B cell (primary cell): Measurements from ENCODE around the gene CASTOR2. TPM values are rescaled to one million over a fixed set of nuclear protein-coding genes. Genes with fewer than 3 reads are reported as not detected.

Experiments used
- ATAC-seq: fragments of 200-7000 bp; cut with Tn5 transposase; one replicate; pipeline ENCODE4 v1.10.0; 2021; ENCODE audit warnings: low read depth, mild to moderate bottlenecking, moderate number of reproducible peaks, moderate library complexity
- CTCF ChIA-PET: fragments of 350-600 bp; sonication (Branson Sonifier 250); formaldehyde crosslinking; loops from one replicate; lab custom pipeline; 2021; ENCODE audit warnings: antibody characterized with exemption, inconsistent platforms; lab: Charles Lee
- POLR2A ChIA-PET: fragments of 350-600 bp; sonication (Branson Sonifier 250); formaldehyde crosslinking; loops from one replicate; lab custom pipeline; 2021; ENCODE audit warnings: antibody characterized with exemption; lab: Charles Lee
- DNase-seq: peaks from one replicate; pipeline ENCODE4 v3.0.0; 2013
- H2AFZ ChIP-seq: 2 replicates; pipeline ENCODE4 v1.6.1; 2012; ENCODE audit warnings: mild to moderate bottlenecking, low read depth, low read length; ENCODE audit not compliant: insufficient read depth, poor library complexity, severe bottlenecking
- H3K27ac ChIP-seq, 2 donors: 1 replicate in 1 of 2; 2 replicates in 1 of 2; pipeline ENCODE4 v1.5.1; 2012 to 2013; ENCODE audit warnings: low read length in 2 of 2, mild to moderate bottlenecking in 2 of 2, moderate library complexity in 1 of 2
- H3K27me3 ChIP-seq, 4 experiments: fragments of 200-600 bp in 1 of 4; sonication (generic) in 1 of 4; replicated peaks in 1 of 4; 1 replicate in 2 of 4; 2 replicates in 2 of 4; pipeline versions ENCODE4 v1.6.1 to v1.7.0; 2013 to 2016; ENCODE audit warnings: low read length in 3 of 4, mild to moderate bottlenecking in 2 of 4, mixed read lengths in 1 of 4, moderate library complexity in 1 of 4; ENCODE audit not compliant: insufficient read depth in 4 of 4, control insufficient read depth in 3 of 4; ENCODE audit errors: control extremely low read depth in 1 of 4
- H3K36me3 ChIP-seq, 2 experiments: replicated peaks in 1 of 2; 1 replicate in 1 of 2; 2 replicates in 1 of 2; pipeline versions ENCODE4 v1.6.1 to v1.7.1; 2013; ENCODE audit warnings: low read length in 1 of 2; ENCODE audit not compliant: insufficient read depth in 2 of 2, control insufficient read depth in 1 of 2; ENCODE audit errors: control extremely low read depth in 1 of 2, extremely low read depth in 1 of 2
- H3K4me1 ChIP-seq, 2 donors: fragments of 200-600 bp in 1 of 2; sonication (generic) in 1 of 2; 1 replicate in 1 of 2; 2 replicates in 1 of 2; pipeline versions ENCODE4 v1.5.1 to v1.6.1; 2013 to 2017; ENCODE audit warnings: low read length in 2 of 2; ENCODE audit not compliant: control insufficient read depth in 2 of 2, insufficient read depth in 2 of 2
- H3K4me2 ChIP-seq: replicated peaks from 2 replicates; pipeline ENCODE3; 2012; ENCODE audit warnings: mild to moderate bottlenecking, low read depth, low read length; ENCODE audit not compliant: poor library complexity, severe bottlenecking
- H3K4me3 ChIP-seq, 5 experiments: fragments of 200-600 bp in 1 of 5; sonication (generic) in 1 of 5; 1 replicate in 3 of 5; 2 replicates in 2 of 5; pipeline versions ENCODE4 v1.5.1 to v1.7.0; 2011 to 2016; ENCODE audit warnings: low read length in 4 of 5, mild to moderate bottlenecking in 4 of 5, low read depth in 2 of 5, control low read depth in 1 of 5, moderate library complexity in 1 of 5; ENCODE audit not compliant: insufficient read depth in 1 of 5; ENCODE audit errors: control extremely low read depth in 1 of 5, extremely low read depth in 1 of 5
- H3K79me2 ChIP-seq: fragments of 200-600 bp; sonication (generic); one replicate; pipeline ENCODE4 v1.6.0; 2016; ENCODE audit warnings: low read length; ENCODE audit not compliant: control insufficient read depth, insufficient read depth
- H3K9ac ChIP-seq: fragments of 200-600 bp; sonication (generic); 2 replicates; pipeline ENCODE4 v1.6.1; 2017; ENCODE audit warnings: mild to moderate bottlenecking, low read length, moderate library complexity
- H3K9me3 ChIP-seq, 3 donors: one replicate each; pipeline versions ENCODE4 v1.6.1 to v1.7.1; 2013; ENCODE audit warnings: low read length in 2 of 3; ENCODE audit not compliant: control insufficient read depth in 2 of 3, insufficient read depth in 1 of 3; ENCODE audit errors: control extremely low read depth in 1 of 3
- H4K20me1 ChIP-seq: 2 replicates; pipeline ENCODE4 v1.6.0; 2012; ENCODE audit warnings: mild to moderate bottlenecking, low read length; ENCODE audit not compliant: insufficient read depth, control insufficient read depth, poor library complexity, severe bottlenecking
- H3K27ac Mint-ChIP-seq: one replicate; pipeline ENCODE4 v1.8.0; 2021; ENCODE audit warnings: mixed read lengths
- H3K27me3 Mint-ChIP-seq: one replicate; pipeline ENCODE4 v1.8.0; 2021; ENCODE audit warnings: mixed read lengths
- H3K4me1 Mint-ChIP-seq: one replicate; pipeline ENCODE4 v1.8.0; 2021; ENCODE audit warnings: mixed read lengths
- H3K4me3 Mint-ChIP-seq: one replicate; pipeline ENCODE4 v1.8.0; 2021; ENCODE audit warnings: mixed read lengths
- H3K9me3 Mint-ChIP-seq: one replicate; pipeline ENCODE4 v1.8.0; 2022; ENCODE audit warnings: mixed read lengths; ENCODE audit not compliant: insufficient read depth
- EZH2 ChIP-seq: IDR thresholded peaks from 2 replicates; pipeline ENCODE4 v1.6.1; 2012; ENCODE audit warnings: borderline replicate concordance, low read depth, mild to moderate bottlenecking, moderate library complexity, low read length; ENCODE audit not compliant: insufficient read depth, poor library complexity, severe bottlenecking
- WGBS: methylation state at CpG from one replicate; pipeline ENCODE4 v1.1.5; 2013; ENCODE audit warnings: missing lambda C conversion rate; ENCODE audit not compliant: insufficient coverage; 5-methylcytosine and 5-hydroxymethylcytosine counted together
- intact Hi-C: fragments of 100-400 bp; cut with micrococcal nuclease; formaldehyde crosslinking; loops from one replicate; pipeline ENCODE4 v1.10.0; 2022
- polyA plus RNA-seq: library from polyadenylated mRNA; depleted of rRNA; stranded (reverse); fragments of >200 nt; gene quantifications from 2 replicates; pipeline ENCODE4 v1.2.3, GENCODE V29; 2012
- total RNA-seq, 2 donors: library from RNA; stranded (reverse); fragments of 120-200 nt in 1 of 2; gene quantifications; 1 replicate in 1 of 2; 2 replicates in 1 of 2; pipeline versions ENCODE4 v1.2.3 to v1.2.4, GENCODE V29; 2013 to 2022
- TF ChIP-seq, protein P1 (sequence below): fragments of 200-600 bp; IDR thresholded peaks from one replicate; pipeline ENCODE4 v1.8.0; 2022; ENCODE audit warnings: antibody characterized with exemption, mild to moderate bottlenecking

CASTOR2 gene
- total and polyA plus RNA-seq, 2 donors (not counting 1 experiment from before 2014, with no cell fraction given) = 1.8 to 5.1 TPM

DNA sequence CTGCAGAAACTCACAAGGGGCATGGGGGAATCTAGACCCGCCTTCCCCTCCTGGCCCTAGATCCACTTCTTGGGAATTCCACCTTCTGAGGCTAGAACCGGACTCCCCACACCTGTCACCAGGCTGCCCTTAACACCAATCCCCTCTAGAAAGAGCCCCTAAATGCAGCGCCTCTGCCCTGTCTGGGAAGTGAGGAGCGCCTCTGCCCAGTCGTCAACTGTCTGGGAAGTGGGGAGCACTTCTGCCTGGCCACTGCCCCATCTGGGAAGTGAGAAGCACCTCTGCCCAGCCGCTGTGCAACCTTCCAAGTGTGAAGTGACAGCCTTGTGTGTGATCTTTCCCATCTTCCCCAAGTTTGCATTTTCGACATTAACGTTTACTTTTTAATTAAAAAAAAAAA, 100.3 kb downstream of the CASTOR2 start:
- Histone ChIP-seq H3K36me3 (peaks cover 8 to 61% of the 10 kb centered on the region in 2 experiments), H2AFZ (no peak overlapping the region), H3K4me1 (no peaks in the 10 kb centered on the region), H3K79me2 (no peaks in the 10 kb centered on the region), H3K4me2 (no peak overlapping the region), H3K27me3 (no peaks in the 10 kb centered on the region), H4K20me1 (no peaks in the 10 kb centered on the region), H3K9me3 (no peaks in the 10 kb centered on the region), H3K4me3 (no peak overlapping the region), H3K27ac (no peak overlapping the region), H3K9ac (no peak overlapping the region)
- intact Hi-C loops = no loop called here
- H3K27me3 Mint-ChIP-seq = no peaks in the 10 kb centered on the region
- WGBS = 97% methylated on average over 6 of the region's 8 CpGs
- H3K4me1 Mint-ChIP-seq = no peaks in the 10 kb centered on the region
- ATAC-seq (no peak), DNase-seq (no peak)
- ChIA-PET CTCF (interaction anchor here (0.7 kb wide), 1 partner anchor 676 kb away, joined by 3 read pairs; no protein-coding TSS in a partner anchor), POLR2A (no interaction called here)
- H3K27ac Mint-ChIP-seq = no peak overlapping the region
- H3K9me3 Mint-ChIP-seq = no peaks in the 10 kb centered on the region
- no peak overlapping the region for H3K4me3 Mint-ChIP-seq
- TF ChIP-seq, protein P1, sequence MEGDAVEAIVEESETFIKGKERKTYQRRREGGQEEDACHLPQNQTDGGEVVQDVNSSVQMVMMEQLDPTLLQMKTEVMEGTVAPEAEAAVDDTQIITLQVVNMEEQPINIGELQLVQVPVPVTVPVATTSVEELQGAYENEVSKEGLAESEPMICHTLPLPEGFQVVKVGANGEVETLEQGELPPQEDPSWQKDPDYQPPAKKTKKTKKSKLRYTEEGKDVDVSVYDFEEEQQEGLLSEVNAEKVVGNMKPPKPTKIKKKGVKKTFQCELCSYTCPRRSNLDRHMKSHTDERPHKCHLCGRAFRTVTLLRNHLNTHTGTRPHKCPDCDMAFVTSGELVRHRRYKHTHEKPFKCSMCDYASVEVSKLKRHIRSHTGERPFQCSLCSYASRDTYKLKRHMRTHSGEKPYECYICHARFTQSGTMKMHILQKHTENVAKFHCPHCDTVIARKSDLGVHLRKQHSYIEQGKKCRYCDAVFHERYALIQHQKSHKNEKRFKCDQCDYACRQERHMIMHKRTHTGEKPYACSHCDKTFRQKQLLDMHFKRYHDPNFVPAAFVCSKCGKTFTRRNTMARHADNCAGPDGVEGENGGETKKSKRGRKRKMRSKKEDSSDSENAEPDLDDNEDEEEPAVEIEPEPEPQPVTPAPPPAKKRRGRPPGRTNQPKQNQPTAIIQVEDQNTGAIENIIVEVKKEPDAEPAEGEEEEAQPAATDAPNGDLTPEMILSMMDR = no peak

DNA sequence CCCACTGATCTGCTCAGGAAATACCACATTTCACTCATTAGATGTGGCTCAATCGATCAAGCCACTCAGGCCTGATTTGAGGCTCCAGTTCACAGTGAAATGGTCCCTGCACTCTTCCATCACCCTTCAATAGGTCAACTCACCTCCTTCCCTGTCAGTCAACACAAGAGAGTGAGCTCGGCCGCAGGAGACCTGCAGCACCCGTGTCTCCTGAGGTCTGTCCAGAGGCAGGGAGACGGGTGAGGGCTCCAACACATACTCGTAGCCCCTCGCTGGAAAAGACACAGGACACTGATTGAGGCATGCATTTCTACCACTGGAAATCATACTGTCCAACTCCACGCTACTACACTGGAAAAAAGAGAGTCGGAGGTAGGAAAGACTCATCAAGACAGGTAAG, 102.0 kb downstream of the CASTOR2 start:
- H3K4me1 Mint-ChIP-seq = no peaks in the 10 kb centered on the region
- no peak overlapping the region for H3K4me2 ChIP-seq
- no peak for DNase-seq
- no peaks in the 10 kb centered on the region for H3K79me2 ChIP-seq
- no peak overlapping the region for H2AFZ ChIP-seq
- H3K4me1 ChIP-seq = no peaks in the 10 kb centered on the region
- H3K27me3 Mint-ChIP-seq = no peaks in the 10 kb centered on the region
- H3K27ac Mint-ChIP-seq = no peak overlapping the region
- no peaks in the 10 kb centered on the region for H4K20me1 ChIP-seq
- no peak for ATAC-seq
- H3K9me3 ChIP-seq = no peaks in the 10 kb centered on the region
- H3K9ac ChIP-seq = no peak overlapping the region
- peaks cover 7 to 49% of the 10 kb centered on the region in 2 experiments for H3K36me3 ChIP-seq
- ChIA-PET POLR2A (no interaction called here), CTCF (interaction anchor here (0.6 kb wide), 1 partner anchor 619 kb away, joined by 3 read pairs; no protein-coding TSS in a partner anchor)
- intact Hi-C loops = no loop called here
- WGBS = 100% methylated on average over 9 of the region's 9 CpGs
- H3K4me3 ChIP-seq = no peak overlapping the region
- H3K9me3 Mint-ChIP-seq = no peaks in the 10 kb centered on the region
- H3K27me3 ChIP-seq = no peaks in the 10 kb centered on the region
- H3K4me3 Mint-ChIP-seq = no peak overlapping the region
- no peak overlapping the region for H3K27ac ChIP-seq
- TF ChIP-seq, protein P1 = no peak
- TF ChIP-seq EZH2 = no peak
